Endothelial cell of umbilical vein (primary cell): ENCODE data around the gene CNTN5.

ENCODE experiments used
- EZH2 ChIP-seq: IDR thresholded peaks from 2 replicates; pipeline ENCODE4 v1.6.1; 2012; ENCODE audit warnings: borderline replicate concordance, low read depth, mild to moderate bottlenecking, moderate library complexity, low read length, inconsistent platforms; ENCODE audit not compliant: severe bottlenecking
- MAX ChIP-seq: IDR thresholded peaks from 2 replicates; pipeline ENCODE4 v1.6.1; 2011; ENCODE audit not compliant: insufficient read depth, insufficient read length
- MYC ChIP-seq: IDR thresholded peaks from one replicate; pipeline ENCODE4 v1.6.1; 2011; ENCODE audit warnings: mild to moderate bottlenecking, low read depth, low read length
- POLR2A ChIP-seq: IDR thresholded peaks from 2 replicates; pipeline ENCODE4 v1.6.1; 2012; ENCODE audit warnings: low read depth, mild to moderate bottlenecking, control low read depth, low read length
- POLR2AphosphoS5 ChIP-seq: IDR thresholded peaks from 2 replicates; pipeline ENCODE4 v1.6.1; 2012; ENCODE audit warnings: low read depth, mild to moderate bottlenecking, control low read depth, low read length, moderate library complexity; ENCODE audit not compliant: insufficient read depth
- TF ChIP-seq, protein P1 (sequence below), 2 donors: IDR thresholded peaks; 1 replicate in 1 of 2; 2 replicates in 1 of 2; pipeline ENCODE4 v1.5.1; 2011; ENCODE audit warnings: low read length in 2 of 2, mild to moderate bottlenecking in 2 of 2, moderate library complexity in 2 of 2, control low read depth in 1 of 2, inconsistent platforms in 1 of 2, low read depth in 1 of 2; ENCODE audit not compliant: insufficient read depth in 1 of 2; ENCODE audit errors: extremely low read depth in 1 of 2

DNA sequence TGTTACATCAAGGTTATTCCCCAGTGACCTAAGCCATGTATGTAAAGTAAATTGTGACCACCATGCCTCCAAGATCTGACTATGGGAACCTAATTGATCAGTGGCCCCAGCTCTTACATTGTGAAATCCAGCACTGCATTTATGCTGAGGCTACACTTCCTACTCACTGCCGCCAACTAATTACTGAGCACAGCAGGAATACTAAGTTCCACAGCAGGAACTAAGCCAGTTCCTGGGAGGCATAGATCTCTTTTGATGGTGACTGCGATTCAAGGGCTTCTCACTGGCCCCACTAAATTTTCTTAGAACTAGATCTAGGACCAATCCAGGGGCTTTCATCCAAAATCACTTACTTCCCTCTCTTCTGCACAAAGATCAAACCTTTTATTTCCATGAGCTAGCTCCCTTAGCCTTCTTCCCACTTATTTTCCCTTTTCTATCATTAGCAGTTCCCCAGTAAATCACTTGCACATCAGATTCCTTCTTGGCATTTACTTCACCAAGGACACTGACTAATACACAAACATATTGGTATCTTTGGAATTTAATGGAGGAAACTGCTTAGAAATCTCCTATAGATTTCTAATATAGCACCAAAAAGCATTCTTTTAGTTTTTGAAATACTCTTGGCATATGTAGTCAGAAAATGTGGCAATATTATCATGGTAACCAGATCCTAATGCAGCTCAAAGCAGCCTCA, 46.0 kb downstream of the CNTN5 start:
- TF ChIP-seq, protein P1, sequence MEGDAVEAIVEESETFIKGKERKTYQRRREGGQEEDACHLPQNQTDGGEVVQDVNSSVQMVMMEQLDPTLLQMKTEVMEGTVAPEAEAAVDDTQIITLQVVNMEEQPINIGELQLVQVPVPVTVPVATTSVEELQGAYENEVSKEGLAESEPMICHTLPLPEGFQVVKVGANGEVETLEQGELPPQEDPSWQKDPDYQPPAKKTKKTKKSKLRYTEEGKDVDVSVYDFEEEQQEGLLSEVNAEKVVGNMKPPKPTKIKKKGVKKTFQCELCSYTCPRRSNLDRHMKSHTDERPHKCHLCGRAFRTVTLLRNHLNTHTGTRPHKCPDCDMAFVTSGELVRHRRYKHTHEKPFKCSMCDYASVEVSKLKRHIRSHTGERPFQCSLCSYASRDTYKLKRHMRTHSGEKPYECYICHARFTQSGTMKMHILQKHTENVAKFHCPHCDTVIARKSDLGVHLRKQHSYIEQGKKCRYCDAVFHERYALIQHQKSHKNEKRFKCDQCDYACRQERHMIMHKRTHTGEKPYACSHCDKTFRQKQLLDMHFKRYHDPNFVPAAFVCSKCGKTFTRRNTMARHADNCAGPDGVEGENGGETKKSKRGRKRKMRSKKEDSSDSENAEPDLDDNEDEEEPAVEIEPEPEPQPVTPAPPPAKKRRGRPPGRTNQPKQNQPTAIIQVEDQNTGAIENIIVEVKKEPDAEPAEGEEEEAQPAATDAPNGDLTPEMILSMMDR (IDR thresholded peaks at IDR 0.05; ENCODE audit: extremely low read depth in 1 of 2, insufficient read depth in 1 of 2, low read depth in 1 of 2, low read length in 2 of 2), result no peak
- no peak for TF ChIP-seq MAX
- no peak for TF ChIP-seq POLR2AphosphoS5
- no peak for TF ChIP-seq POLR2A
- TF ChIP-seq MYC, result no peak
- no peak for TF ChIP-seq EZH2
